ENCODE results near the gene CYP19A1.

CYP19A1 gene

GRCh38 chr15:51322621-51323296 is 15.6 kb downstream of the CYP19A1 start:
- DNase-seq = no peak

GRCh38 chr15:51321316-51321715 is 17.1 kb downstream of the CYP19A1 start:
- no peak for DNase-seq

DNA sequence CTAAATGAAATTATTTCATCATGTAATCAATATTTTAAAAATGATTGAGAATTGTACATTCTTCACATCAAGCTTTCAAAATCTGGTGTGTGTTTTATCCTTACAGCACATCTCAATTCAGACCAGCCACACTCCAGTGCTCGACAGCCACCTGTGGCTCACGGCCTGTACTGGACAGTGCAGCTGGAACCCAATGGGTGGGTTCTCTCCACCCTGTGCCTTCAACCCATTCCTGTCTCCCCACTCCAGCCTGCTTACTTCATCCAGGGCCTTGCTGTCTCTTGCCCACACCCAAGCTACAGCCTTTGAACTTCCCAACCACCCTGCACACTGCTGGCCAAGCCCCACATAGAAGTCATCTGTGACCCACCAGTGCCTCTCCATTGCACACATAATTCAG is 17.6 kb downstream of the CYP19A1 start:
- no peak for DNase-seq

- no peak for DNase-seq
Observed at GRCh38 chr15:51319539-51319938, 18.9 kb downstream of the CYP19A1 start.

GRCh38 chr15:51318382-51319150 is 19.8 kb downstream of the CYP19A1 start:
- DNase-seq = no peak

DNA sequence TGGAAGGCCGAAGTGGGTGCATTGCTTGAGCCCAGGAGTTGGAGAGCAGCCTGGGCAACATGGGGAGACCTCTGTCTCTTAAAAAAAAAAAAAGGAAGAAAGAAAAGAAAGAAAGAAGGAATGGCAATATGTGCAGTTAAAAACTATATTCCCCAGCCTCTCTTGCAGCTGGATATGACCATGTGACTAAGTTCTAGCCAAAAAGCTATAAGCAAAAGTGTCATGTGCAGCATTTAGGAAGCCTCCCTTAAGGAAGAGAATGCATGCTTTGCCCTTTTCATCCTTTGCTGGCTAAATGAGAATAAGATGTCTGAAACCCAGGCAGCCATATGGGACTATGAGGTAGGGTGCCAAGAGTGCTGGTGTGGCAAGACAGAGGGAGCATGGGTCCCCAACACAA is 21.8 kb downstream of the CYP19A1 start:
- no peak for DNase-seq

GRCh38 chr15:51315726-51316125 is 22.7 kb downstream of the CYP19A1 start:
- DNase-seq = no peak

DNA sequence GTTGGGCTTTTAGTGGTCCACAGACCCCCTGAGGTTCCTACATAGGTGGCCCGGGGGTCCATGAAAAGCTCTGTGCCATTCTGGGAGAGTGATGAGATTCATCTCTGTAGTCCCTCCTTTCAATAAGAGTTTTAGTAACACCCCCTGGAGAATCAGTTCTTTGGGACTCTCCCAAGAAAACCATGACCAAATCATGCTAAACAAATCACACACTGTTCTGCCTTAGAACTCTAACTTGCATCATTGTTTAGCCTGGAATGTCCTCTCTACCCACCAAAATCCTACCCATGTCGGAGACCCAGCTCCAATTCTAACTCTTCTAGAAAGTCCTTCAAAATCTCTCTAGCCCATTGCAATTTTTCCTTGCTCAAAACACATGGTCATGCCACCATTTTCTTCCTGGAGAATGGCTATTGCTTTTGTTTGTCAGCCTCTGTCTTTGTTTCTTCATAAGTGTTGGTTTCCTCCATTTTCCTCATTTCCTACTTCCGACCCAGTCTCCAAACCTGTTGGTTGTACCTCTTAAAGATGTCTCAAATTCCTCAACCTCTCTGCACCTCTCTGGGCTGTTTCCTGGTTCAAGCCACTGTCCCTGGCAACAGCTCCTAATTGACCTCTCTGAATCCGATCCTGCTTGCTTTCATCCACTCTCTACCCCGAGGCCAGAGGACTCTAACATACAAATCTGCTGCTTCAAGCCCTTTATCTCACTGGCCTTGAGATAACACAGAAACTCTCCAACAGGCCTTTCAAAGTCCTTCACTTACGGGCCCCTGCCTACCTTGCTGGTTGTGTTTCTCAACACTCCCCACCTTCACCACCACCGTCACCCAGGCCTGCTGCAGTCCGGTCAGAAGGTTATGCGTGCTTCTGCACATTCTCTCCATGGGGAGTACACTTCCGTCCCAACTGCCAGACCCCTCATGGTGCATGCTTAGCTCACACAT is 23.7 kb downstream of the CYP19A1 start:
- DNase-seq = no peak

DNA sequence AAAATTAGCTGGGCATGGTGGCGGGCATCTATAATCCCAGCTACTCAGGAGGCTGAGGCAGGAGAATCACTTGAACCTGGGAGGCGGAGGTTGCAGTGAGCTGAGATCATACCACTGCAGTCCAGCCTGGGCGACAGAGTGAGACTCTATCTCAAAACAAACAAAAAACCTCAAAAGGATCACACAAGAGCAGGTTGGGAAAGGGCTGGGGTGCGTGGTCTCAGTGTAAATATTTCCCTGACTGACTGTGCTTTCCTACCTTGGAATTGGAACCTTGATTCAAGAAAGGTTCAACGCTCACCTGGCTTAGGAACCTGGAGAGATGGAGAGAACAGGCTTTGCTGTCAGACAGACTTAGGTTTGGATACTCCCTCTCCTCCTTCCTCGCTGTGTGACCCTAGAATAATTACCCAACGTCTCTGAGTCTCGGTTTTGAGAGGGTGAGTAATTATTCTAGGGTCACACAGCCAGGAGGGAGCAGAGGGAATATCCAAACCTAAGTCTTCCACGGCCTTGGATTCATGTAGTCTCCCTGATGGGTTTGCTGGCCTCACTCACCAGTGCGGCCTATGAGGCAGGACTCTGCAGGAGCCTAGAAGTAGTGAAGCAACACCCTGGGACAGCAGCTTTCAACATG is 24.6 kb downstream of the CYP19A1 start:
- no peak for DNase-seq

DNA sequence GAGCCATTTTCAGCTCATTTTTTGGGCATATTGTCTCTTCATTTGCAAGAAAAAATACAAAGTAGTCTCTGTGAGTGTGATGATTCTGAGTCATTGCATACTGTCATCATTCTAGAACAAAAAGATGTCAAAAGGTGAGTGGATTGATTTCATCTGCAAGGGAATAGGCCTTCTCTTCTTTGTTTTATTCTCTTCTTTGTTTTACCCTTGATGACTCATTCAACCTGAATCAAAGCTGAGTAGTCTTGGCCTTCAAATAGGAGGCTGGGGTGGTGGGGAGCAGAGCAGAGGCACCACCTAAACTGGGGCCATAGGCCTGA is 25.4 kb downstream of the CYP19A1 start:
- peak; percentile 26 for DNase-seq

DNA sequence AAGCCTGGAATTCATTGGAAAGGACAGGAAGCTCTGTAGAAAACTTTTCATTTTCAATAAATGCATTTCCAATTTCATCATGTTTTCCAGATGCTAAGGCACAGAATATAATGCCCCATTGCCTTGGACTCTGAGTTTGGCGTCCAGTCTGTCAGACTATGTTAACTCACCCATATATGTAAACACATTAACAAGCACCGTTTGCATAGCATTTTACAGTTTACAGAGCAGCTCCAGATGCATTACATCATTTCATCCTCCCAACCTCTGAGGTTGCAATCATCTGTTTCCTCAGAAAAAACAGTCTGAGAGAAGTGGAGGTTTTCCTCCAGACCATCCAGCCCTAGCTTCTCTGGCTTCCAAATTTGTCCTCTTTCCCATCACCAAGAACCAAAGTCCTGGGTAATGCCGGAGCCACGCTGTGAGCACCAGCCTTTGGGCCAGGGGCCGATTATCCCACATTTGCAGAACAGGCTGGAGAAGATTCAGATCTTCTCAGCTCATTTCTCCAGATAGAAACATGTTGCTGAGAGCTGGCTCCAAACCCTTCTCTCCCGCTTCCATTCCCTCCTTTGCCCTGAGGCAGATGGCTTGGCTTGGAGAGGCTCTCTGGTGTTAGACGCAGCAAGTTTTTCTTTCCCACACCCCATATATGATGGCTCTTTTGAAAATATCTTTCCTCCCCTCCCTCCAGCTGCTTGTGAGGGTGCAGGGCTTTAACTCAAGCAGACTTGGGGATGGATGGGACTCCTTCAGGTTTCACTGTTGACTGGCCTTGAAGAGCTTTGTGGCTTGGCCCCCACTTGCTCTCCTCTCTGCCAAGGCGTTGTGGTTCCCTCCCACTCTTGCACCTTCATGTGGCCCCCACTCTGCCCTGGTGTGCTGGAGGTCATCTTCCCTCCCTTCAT is 26.0 kb downstream of the CYP19A1 start:
- DNase-seq = peak; percentile 30

DNA sequence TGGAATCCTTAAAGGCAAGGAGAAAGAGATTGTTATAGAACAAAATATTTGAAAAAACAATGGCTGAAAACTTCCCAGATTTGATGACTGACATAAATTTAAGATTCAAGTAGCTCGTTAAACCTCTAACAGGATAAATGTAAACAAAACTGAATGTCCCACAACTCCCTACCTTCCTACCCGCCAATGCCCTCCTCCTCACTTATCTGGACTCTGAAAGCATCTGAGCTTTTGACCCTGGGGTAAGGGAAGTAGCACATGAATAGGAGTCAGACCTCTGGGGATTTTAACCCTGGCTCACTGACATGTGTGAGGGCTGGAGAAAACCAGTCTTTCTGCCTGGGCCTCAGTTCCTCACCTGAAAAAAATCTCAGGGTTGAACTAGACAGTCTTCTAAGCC is 26.9 kb downstream of the CYP19A1 start:
- DNase-seq = no peak

DNA sequence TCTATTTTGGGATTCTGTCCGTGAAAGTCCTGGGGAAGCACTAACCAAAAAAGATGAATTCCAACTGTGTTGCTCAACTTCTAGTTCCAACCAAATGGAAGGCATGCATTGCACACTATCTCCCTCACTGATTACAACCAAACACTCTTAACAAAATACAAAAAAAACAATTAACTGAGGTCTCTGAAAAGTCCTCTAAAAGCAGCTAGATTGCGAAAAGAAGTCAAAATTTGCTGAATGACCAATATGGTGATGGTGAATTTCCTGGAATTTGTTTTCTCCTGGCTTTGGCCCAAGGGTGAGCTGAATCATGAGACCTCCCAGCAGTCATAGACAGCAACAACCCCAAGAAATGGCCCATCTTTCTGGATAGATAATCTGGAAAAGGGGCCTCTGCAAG is 28.3 kb downstream of the CYP19A1 start:
- peak; percentile 68 for DNase-seq

- DNase-seq = no peak
Observed at GRCh38 chr15:51307811-51308210, 30.6 kb downstream of the CYP19A1 start.

DNA sequence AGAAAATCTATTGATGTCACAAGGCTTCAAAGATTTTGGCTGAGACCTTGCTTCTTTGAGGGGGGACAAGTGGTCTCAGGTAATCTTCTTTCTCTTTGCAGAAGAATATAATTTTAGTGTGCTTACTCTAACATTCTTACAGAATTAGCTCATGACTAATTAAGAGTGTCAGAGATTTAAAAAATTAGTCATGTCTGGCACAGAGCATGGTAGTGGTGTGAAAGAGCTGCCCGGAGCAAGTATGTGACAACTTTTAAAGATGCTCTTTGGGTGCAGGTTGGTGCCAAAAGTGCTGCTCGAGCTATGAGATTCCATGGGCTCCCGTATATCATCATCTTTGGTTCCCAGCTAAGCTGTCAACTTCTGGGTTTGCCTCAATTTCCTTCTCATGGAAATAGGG is 31.1 kb downstream of the CYP19A1 start:
- no peak for DNase-seq

DNA sequence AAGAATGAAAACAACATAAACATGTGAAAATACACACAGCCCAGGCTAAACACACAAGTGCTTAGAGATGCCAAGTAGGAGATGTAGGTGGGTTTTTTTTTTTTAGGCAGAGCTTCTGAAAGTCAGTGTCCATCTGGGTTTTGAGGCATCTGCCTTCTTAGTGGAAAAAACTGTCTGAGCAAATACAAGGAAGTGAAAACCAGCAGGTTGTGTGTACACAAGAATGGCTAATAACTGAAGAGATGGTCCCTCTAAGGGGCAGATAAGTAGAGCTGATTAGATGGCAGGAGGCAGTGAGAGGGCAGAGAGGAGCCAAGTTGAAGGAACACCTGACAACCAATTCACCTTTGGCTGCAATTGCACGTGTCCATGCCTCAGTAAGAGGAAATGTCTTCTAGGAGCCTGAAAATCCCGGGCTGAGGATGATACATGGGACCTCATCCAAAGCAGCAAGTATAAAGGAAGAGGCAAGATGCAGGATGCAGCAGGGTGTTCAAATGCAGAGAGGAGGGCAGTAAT is 34.9 kb downstream of the CYP19A1 start:
- DNase-seq = no peak

- DNase-seq = no peak
Observed at GRCh38 chr15:51302480-51302879, 35.9 kb downstream of the CYP19A1 start.

GRCh38 chr15:51299187-51300015 is 39.0 kb downstream of the CYP19A1 start:
- DNase-seq = no peak

DNA sequence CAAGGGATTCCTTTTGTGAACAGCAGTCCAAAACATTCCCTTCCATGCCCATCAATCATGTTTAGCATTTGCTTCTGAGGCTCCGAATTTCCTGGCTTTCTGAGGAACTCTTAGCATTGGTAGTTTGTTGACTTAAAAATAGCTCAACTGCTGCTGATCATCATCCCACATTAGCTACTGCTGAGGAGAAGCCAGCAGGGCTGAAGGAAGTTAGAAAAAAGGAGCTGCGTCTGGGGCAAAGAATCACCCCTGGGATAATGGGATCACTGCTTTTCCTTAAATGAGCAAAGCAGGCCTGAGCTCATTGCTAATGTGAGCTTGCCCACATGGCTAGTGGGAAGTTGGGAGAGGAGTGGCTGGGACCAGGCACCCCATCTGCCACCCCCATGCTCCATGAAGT is 39.8 kb downstream of the CYP19A1 start:
- no peak for DNase-seq

- DNase-seq = no peak
Observed at GRCh38 chr15:51290720-51291119, 47.7 kb downstream of the CYP19A1 start.

GRCh38 chr15:51289290-51289689 is 49.1 kb downstream of the CYP19A1 start:
- DNase-seq = no peak

All from fibroblast of skin of abdomen (primary cell).